ENCODE data around the gene ODAD4. TPM values are rescaled to one million over a fixed set of nuclear protein-coding genes. Genes with fewer than 3 reads are reported as not detected.

The ODAD4 gene
- total and polyA plus RNA-seq, 2 experiments from 2014 or later, result 0.53 to 0.76 TPM

DNA sequence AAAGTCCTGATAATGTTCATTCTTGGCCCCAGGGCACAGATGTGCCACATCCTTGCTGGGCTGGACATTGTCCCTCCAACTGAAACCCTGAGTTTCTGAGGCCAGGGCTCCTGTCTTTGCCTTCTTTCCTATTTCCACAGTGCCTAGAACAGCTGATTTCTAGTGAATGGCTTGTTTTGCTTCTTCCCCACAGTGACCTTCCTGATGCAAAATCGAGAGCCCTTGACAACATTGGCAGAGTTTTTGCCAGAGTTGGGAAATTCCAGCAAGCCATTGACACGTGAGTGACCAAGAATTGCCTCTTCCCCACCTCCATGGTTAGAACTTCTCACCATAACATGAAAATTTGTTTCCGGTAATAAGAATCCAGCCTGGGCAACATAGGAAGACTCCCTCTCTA, 14.5 kb downstream of the ODAD4 start:
- no peaks in the 10 kb centered on the region for H4K20me1 ChIP-seq (ENCODE audit: insufficient read depth, poor library complexity, severe bottlenecking)
- TF ChIP-seq EZH2 (IDR thresholded peaks at IDR 0.05; ENCODE audit: borderline replicate concordance) (no peak), EZH2phosphoT487 (IDR thresholded peaks at IDR 0.05; ENCODE audit: low read depth, severe bottlenecking, unreplicated experiment) (no peak)
- TF ChIP-seq, protein P1, sequence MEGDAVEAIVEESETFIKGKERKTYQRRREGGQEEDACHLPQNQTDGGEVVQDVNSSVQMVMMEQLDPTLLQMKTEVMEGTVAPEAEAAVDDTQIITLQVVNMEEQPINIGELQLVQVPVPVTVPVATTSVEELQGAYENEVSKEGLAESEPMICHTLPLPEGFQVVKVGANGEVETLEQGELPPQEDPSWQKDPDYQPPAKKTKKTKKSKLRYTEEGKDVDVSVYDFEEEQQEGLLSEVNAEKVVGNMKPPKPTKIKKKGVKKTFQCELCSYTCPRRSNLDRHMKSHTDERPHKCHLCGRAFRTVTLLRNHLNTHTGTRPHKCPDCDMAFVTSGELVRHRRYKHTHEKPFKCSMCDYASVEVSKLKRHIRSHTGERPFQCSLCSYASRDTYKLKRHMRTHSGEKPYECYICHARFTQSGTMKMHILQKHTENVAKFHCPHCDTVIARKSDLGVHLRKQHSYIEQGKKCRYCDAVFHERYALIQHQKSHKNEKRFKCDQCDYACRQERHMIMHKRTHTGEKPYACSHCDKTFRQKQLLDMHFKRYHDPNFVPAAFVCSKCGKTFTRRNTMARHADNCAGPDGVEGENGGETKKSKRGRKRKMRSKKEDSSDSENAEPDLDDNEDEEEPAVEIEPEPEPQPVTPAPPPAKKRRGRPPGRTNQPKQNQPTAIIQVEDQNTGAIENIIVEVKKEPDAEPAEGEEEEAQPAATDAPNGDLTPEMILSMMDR (IDR thresholded peaks at IDR 0.05; ENCODE audit: poor library complexity), result no peak
- no peaks in the 10 kb centered on the region for H3K79me2 ChIP-seq
- no peaks in the 10 kb centered on the region for H3K9me2 ChIP-seq (replicated peaks; ENCODE audit: insufficient read depth)
- H3K36me3 ChIP-seq (replicated peaks; ENCODE audit: insufficient read depth, low read depth), result no peaks in the 10 kb centered on the region
- no peaks in the 10 kb centered on the region for H3K4me1 ChIP-seq (ENCODE audit: insufficient read depth)
- H2AFZ ChIP-seq, result no peak overlapping the region
- no peak overlapping the region for H3K4me3 ChIP-seq
- no peak for DNase-seq (ENCODE audit: low spot score)
- H3K27me3 ChIP-seq, result no peaks in the 10 kb centered on the region
- H3K9me3 ChIP-seq (ENCODE audit: low read depth), result no peaks in the 10 kb centered on the region
- H3K4me2 ChIP-seq, result no peak overlapping the region
- 89% methylated on average over 3 of the region's 3 CpGs for WGBS (ENCODE audit: low lambda C conversion rate, missing lambda C conversion rate)
- no peak overlapping the region for H3K27ac ChIP-seq

DNA sequence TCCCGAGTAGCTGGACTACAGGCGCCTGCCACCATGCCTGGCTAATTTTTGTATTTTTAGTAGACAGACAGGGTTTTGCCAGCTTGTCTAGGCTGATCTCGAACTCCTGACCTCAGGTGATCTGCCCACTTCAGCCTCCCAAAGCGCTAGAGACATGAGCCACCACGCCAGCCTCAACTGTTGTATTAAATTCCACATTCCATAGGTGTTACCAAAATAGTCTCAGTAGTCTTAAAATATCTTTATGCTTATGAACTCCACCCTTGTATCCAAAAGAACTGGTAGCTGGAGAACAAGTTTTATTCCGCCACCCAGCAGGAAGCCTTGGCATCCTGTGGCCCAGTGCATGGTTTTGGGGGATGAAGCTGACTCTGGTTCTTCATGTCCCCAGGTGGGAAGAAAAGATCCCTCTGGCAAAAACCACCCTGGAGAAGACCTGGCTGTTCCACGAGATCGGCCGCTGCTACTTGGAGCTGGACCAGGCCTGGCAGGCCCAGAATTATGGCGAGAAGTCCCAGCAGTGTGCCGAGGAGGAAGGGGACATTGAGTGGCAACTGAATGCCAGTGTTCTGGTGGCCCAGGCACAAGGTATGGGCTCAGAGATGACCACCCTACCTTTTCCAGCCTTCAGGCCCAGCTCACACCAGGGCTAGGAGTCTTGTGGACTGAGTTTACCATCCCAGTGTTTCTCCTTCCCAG, 18.5 kb downstream of the ODAD4 start:
- no peaks in the 10 kb centered on the region for H3K9me3 ChIP-seq (ENCODE audit: low read depth)
- TF ChIP-seq EZH2phosphoT487 (IDR thresholded peaks at IDR 0.05; ENCODE audit: low read depth, severe bottlenecking, unreplicated experiment) (no peak), EZH2 (IDR thresholded peaks at IDR 0.05; ENCODE audit: borderline replicate concordance) (no peak)
- TF ChIP-seq, protein P1 (IDR thresholded peaks at IDR 0.05; ENCODE audit: poor library complexity), result no peak
- no peak overlapping the region for H3K4me2 ChIP-seq

DNA sequence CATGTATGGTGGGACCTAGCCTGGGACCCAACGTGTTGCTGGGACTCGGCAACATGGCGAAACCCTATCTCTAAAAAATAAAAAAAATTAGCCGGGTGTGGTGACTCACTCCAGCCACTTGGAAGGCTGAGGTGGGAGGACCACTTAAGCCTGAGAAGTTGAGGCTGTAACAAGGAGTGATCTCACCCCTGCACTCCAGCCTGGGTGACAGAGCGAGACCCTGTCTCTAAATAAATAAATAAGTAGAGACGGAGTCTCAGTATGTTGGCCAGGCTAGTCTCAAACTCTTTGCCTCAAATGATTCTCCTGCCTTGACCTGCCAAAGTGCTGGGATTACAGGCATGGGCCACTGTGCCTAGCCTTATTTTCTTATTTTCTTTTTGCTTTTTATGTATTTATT, 26.1 kb downstream of the ODAD4 start:
- H4K20me1 ChIP-seq (ENCODE audit: insufficient read depth, poor library complexity, severe bottlenecking), result no peaks in the 10 kb centered on the region
- WGBS (ENCODE audit: low lambda C conversion rate, missing lambda C conversion rate), result 94% methylated on average over 6 of the region's 6 CpGs
- H3K27me3 ChIP-seq, result no peaks in the 10 kb centered on the region
- no peaks in the 10 kb centered on the region for H3K36me3 ChIP-seq (replicated peaks; ENCODE audit: insufficient read depth, low read depth)
- TF ChIP-seq, protein P1 (IDR thresholded peaks at IDR 0.05; ENCODE audit: poor library complexity), result no peak
- TF ChIP-seq EZH2 (IDR thresholded peaks at IDR 0.05; ENCODE audit: borderline replicate concordance), result no peak
- TF ChIP-seq EZH2phosphoT487 (IDR thresholded peaks at IDR 0.05; ENCODE audit: low read depth, severe bottlenecking, unreplicated experiment), result no peak
- H3K27ac ChIP-seq, result no peak overlapping the region
- H3K4me1 ChIP-seq (ENCODE audit: insufficient read depth), result peaks cover 3% of the 10 kb centered on the region
- no peaks in the 10 kb centered on the region for H3K9me2 ChIP-seq (replicated peaks; ENCODE audit: insufficient read depth)
- H3K79me2 ChIP-seq, result no peaks in the 10 kb centered on the region
- no peaks in the 10 kb centered on the region for H3K9me3 ChIP-seq (ENCODE audit: low read depth)
- H3K4me3 ChIP-seq, result no peak overlapping the region
- H2AFZ ChIP-seq, result no peak overlapping the region
- DNase-seq (ENCODE audit: low spot score), result no peak
- H3K4me2 ChIP-seq, result no peak overlapping the region

More for the DNA sequence above, 18.5 kb downstream of the ODAD4 start:
- Histone ChIP-seq H3K9me2 (replicated peaks; ENCODE audit: insufficient read depth) (no peaks in the 10 kb centered on the region), H3K79me2 (no peaks in the 10 kb centered on the region), H3K4me1 (ENCODE audit: insufficient read depth) (no peaks in the 10 kb centered on the region), H3K27me3 (no peaks in the 10 kb centered on the region), H3K4me3 (no peak overlapping the region), H4K20me1 (ENCODE audit: insufficient read depth, poor library complexity, severe bottlenecking) (no peaks in the 10 kb centered on the region), H2AFZ (no peak overlapping the region), H3K27ac (no peak overlapping the region), H3K36me3 (replicated peaks; ENCODE audit: insufficient read depth, low read depth) (no peaks in the 10 kb centered on the region)
- DNase-seq (ENCODE audit: low spot score), result no peak
- WGBS (ENCODE audit: low lambda C conversion rate, missing lambda C conversion rate), result 91% methylated on average over 11 of the region's 11 CpGs
